MCF 10A (cell line): ENCODE data around the gene EIF4G2. TPM values are rescaled to one million over a fixed set of nuclear protein-coding genes. Genes with fewer than 3 reads are reported as not detected.

Experiments used
- BruUV-seq: library from RNA; stranded (reverse); fragments of 400-500 nt; replicated peaks from 2 replicates; lab custom pipeline; 2021; lab: Mats Ljungman, UMichigan
- CTCF ChIA-PET: fragments of 300-600 bp; sonication (Branson Sonifier 250); formaldehyde crosslinking; extraction: SDS; loops from one replicate; lab custom pipeline; 2021; ENCODE audit warnings: antibody characterized with exemption, inconsistent platforms; lab: Yijun Ruan, JAX
- POLR2A ChIA-PET: fragments of 300-600, 350-650 bp; sonication (Branson Sonifier 250); formaldehyde crosslinking; extraction: SDS; loops from one replicate; lab custom pipeline; 2020; ENCODE audit warnings: antibody characterized with exemption, inconsistent platforms; lab: Yijun Ruan, JAX
- DNase-seq: peaks from one replicate; pipeline ENCODE4 v3.0.0-alpha.2; 2018; ENCODE audit not compliant: unreplicated experiment
- H3K27ac Mint-ChIP-seq: one replicate; pipeline ENCODE4 v1.8.0; 2022; ENCODE audit warnings: mild to moderate bottlenecking, low read depth, mixed read lengths; ENCODE audit not compliant: unreplicated experiment
- H3K27me3 Mint-ChIP-seq: one replicate; pipeline ENCODE4 v1.8.0; 2022; ENCODE audit warnings: mixed read lengths; ENCODE audit not compliant: insufficient read depth, unreplicated experiment
- H3K36me3 Mint-ChIP-seq: one replicate; pipeline ENCODE4 v1.8.0; 2022; ENCODE audit warnings: mild to moderate bottlenecking, moderate library complexity, mixed read lengths; ENCODE audit not compliant: insufficient read depth, unreplicated experiment
- H3K4me1 Mint-ChIP-seq: one replicate; pipeline ENCODE4 v1.8.0; 2022; ENCODE audit warnings: mixed read lengths; ENCODE audit not compliant: insufficient read depth, unreplicated experiment
- H3K4me3 Mint-ChIP-seq: one replicate; pipeline ENCODE4 v1.8.0; 2022; ENCODE audit warnings: mild to moderate bottlenecking, moderate library complexity, mixed read lengths; ENCODE audit not compliant: unreplicated experiment
- H3K9me3 Mint-ChIP-seq: one replicate; pipeline ENCODE4 v1.8.0; 2022; ENCODE audit warnings: mixed read lengths; ENCODE audit not compliant: unreplicated experiment
- CTCF ChIP-seq: fragments of 200-600 bp; IDR thresholded peaks from one replicate; pipeline ENCODE4 v1.8.0; 2022; ENCODE audit warnings: antibody characterized with exemption, mild to moderate bottlenecking; ENCODE audit not compliant: unreplicated experiment
- intact Hi-C: fragments of 100-400 bp; cut with micrococcal nuclease; formaldehyde crosslinking; loops from 2 replicates; pipeline ENCODE4 v1.14.1; 2022
- total RNA-seq: library from RNA; stranded (reverse); gene quantifications from 2 replicates; pipeline ENCODE4 v1.2.3, GENCODE V29; 2022

EIF4G2 gene
- total RNA-seq, 1 experiment from 2014 or later: 817 TPM

GRCh38 chr11:10785146-10785474, 23.6 kb downstream of the EIF4G2 start:
- no peak for DNase-seq
- H3K4me3 Mint-ChIP-seq: no peak overlapping the region
- intact Hi-C loops: no loop called here
- ChIA-PET POLR2A (interaction anchor here (1.0 kb wide), 1 partner anchor 18 kb away, joined by 3 read pairs; no protein-coding TSS in a partner anchor), CTCF (interaction anchor here (1.0 to 1.9 kb wide), 2 partner anchors 8 to 236 kb away, joined by 3 to 12 read pairs; no protein-coding TSS in a partner anchor)
- H3K4me1 Mint-ChIP-seq: no peaks in the 10 kb centered on the region
- H3K36me3 Mint-ChIP-seq: peaks cover 4% of the 10 kb centered on the region
- no peak for TF ChIP-seq CTCF
- BruUV-seq: no TSS peak
- no peaks in the 10 kb centered on the region for H3K9me3 Mint-ChIP-seq
- no peak overlapping the region for H3K27ac Mint-ChIP-seq
- H3K27me3 Mint-ChIP-seq: no peaks in the 10 kb centered on the region

GRCh38 chr11:10784232-10785145, 24.2 kb downstream of the EIF4G2 start:
- CTCF ChIA-PET: interaction anchor here (1.0 to 1.9 kb wide), 3 partner anchors 9 to 236 kb away, joined by 3 to 12 read pairs (median 8); no protein-coding TSS in a partner anchor
- BruUV-seq: no TSS peak
- no peak for TF ChIP-seq CTCF
- DNase-seq: no peak
- POLR2A ChIA-PET: interaction anchor here (0.6 to 1.0 kb wide), 4 partner anchors 19 to 1095 kb away, joined by 3 to 5 read pairs (median 3); partner anchors contain the start of gene EIF4G2
- intact Hi-C loops: no loop called here
- Mint-ChIP-seq H3K4me1 (no peaks in the 10 kb centered on the region), H3K9me3 (no peaks in the 10 kb centered on the region), H3K27me3 (no peaks in the 10 kb centered on the region), H3K36me3 (peaks cover 4% of the 10 kb centered on the region), H3K4me3 (no peak overlapping the region), H3K27ac (no peak overlapping the region)

- Mint-ChIP-seq H3K4me3 (no peak overlapping the region), H3K27ac (no peak overlapping the region), H3K4me1 (no peaks in the 10 kb centered on the region), H3K36me3 (peaks cover 34% of the 10 kb centered on the region), H3K27me3 (no peaks in the 10 kb centered on the region), H3K9me3 (no peaks in the 10 kb centered on the region)
- TF ChIP-seq CTCF: no peak
- DNase-seq: no peak
- CTCF ChIA-PET: interaction anchor here (0.9 to 1.9 kb wide), 2 partner anchors 10 to 12 kb away, joined by 6 to 15 read pairs; no protein-coding TSS in a partner anchor
- BruUV-seq: no TSS peak
- intact Hi-C loops: no loop called here
- POLR2A ChIA-PET: interaction anchor here (0.6 to 1.2 kb wide), 3 partner anchors 12 to 398 kb away, joined by 3 read pairs; no protein-coding TSS in a partner anchor
Measured at GRCh38 chr11:10780040-10780439, 28.7 kb downstream of the EIF4G2 start.

GRCh38 chr11:10779086-10779485, 29.6 kb downstream of the EIF4G2 start:
- TSS peak; percentile 86 for BruUV-seq
- CTCF ChIA-PET: no interaction called here

More at GRCh38 chr11:10779086-10779485, 29.6 kb downstream of the EIF4G2 start:
- H3K27ac Mint-ChIP-seq: no peak overlapping the region
- POLR2A ChIA-PET: interaction anchor here (1.1 kb wide), 1 partner anchor 121 kb away, joined by 4 read pairs; no protein-coding TSS in a partner anchor
- H3K27me3 Mint-ChIP-seq: no peaks in the 10 kb centered on the region
- DNase-seq: no peak
- no peak overlapping the region for H3K4me3 Mint-ChIP-seq
- intact Hi-C loops: no loop called here
- no peak for TF ChIP-seq CTCF
- no peaks in the 10 kb centered on the region for H3K4me1 Mint-ChIP-seq
- peaks cover 34% of the 10 kb centered on the region for H3K36me3 Mint-ChIP-seq
- H3K9me3 Mint-ChIP-seq: no peaks in the 10 kb centered on the region
